GM12878 (cell line): ENCODE measurements around the gene SH2D7. TPM values are rescaled to one million over a fixed set of nuclear protein-coding genes. Genes with fewer than 3 reads are reported as not detected.

Source experiments
- ATAC-seq: fragments of 200-7000 bp; cut with Tn5 transposase; 3 replicates; pipeline ENCODE4 v1.9.1; 2020; ENCODE audit warnings: mild to moderate bottlenecking, moderate library complexity
- BruUV-seq: library from RNA; stranded (reverse); fragments of 400-500 nt; replicated peaks from 2 replicates; lab custom pipeline; 2021; lab: Mats Ljungman, UMichigan
- CTCF ChIA-PET: fragments of 300-600 bp; sonication (Branson Sonifier 250); formaldehyde crosslinking; extraction: SDS; loops from one replicate; lab custom pipeline; 2021; ENCODE audit warnings: inconsistent platforms; lab: Yijun Ruan, JAX
- POLR2A ChIA-PET: fragments of 350-600 bp; formaldehyde crosslinking; extraction: SDS; loops from one replicate; lab custom pipeline; 2021; ENCODE audit warnings: inconsistent platforms; lab: Charles Lee
- RAD21 ChIA-PET: fragments of 300-600 bp; sonication (Branson Sonifier 250); formaldehyde crosslinking; loops from one replicate; lab custom pipeline; 2023; ENCODE audit warnings: antibody characterized with exemption; ENCODE audit not compliant: unreplicated experiment; lab: Charles Lee
- SMC1A ChIA-PET: fragments of 300-600 bp; sonication (Branson Sonifier 250); formaldehyde crosslinking; loops from one replicate; lab custom pipeline; 2023; ENCODE audit not compliant: unreplicated experiment, uncharacterized antibody; lab: Charles Lee
- DNase-seq: peaks from one replicate; pipeline ENCODE4 v3.0.0-alpha.2; 2011; ENCODE audit warnings: low read depth, low spot score
- FAIRE-seq: peaks from 3 replicates; lab custom pipeline; 2011; peaks lifted over from hg19 to GRCh38; lab: Jason Lieb, UNC
- H2AFZ ChIP-seq: 2 replicates; pipeline ENCODE4 v1.6.0; 2011; ENCODE audit warnings: low read depth, low read length, control low read depth; ENCODE audit not compliant: control insufficient read depth
- H3K27ac ChIP-seq: 2 replicates; pipeline ENCODE4 v1.5.1; 2011; ENCODE audit warnings: control low read depth; ENCODE audit not compliant: control insufficient read depth, insufficient read depth
- H3K27me3 ChIP-seq, 2 experiments: replicated peaks in 1 of 2; 2 replicates each; pipeline versions ENCODE4 v1.6.0 to v1.6.1; 2011; ENCODE audit warnings: low read length in 1 of 2; ENCODE audit not compliant: control insufficient read depth in 2 of 2, insufficient read depth in 2 of 2
- H3K36me3 ChIP-seq, 2 experiments: 2 replicates each; pipeline ENCODE4 v1.5.1; 2011; ENCODE audit warnings: low read length in 1 of 2; ENCODE audit not compliant: control insufficient read depth in 2 of 2, insufficient read depth in 2 of 2
- H3K4me1 ChIP-seq: 2 replicates; pipeline ENCODE4 v1.6.1; 2011; ENCODE audit warnings: mild to moderate bottlenecking, low read length, moderate library complexity, mixed read lengths; ENCODE audit not compliant: control insufficient read depth, insufficient read depth
- H3K4me2 ChIP-seq: 2 replicates; pipeline ENCODE4 v1.6.0; 2011; ENCODE audit warnings: control low read depth; ENCODE audit not compliant: control insufficient read depth, insufficient read depth
- H3K4me3 ChIP-seq: fragments of 200-600 bp; sonication (generic); 2 replicates; pipeline ENCODE4 v1.5.1; 2016
- H3K79me2 ChIP-seq: 2 replicates; pipeline ENCODE4 v1.6.0; 2011; ENCODE audit warnings: low read length; ENCODE audit not compliant: control insufficient read depth, insufficient read depth
- H3K9ac ChIP-seq: 2 replicates; pipeline ENCODE4 v1.8.0; 2011; ENCODE audit warnings: low read length, control low read depth, mixed read lengths; ENCODE audit not compliant: control insufficient read depth, insufficient read depth
- H3K9me3 ChIP-seq: replicated peaks from 3 replicates; pipeline ENCODE4 v1.5.1; 2011; ENCODE audit warnings: mild to moderate bottlenecking, low read length; ENCODE audit not compliant: control insufficient read depth, insufficient read depth
- H4K20me1 ChIP-seq: 2 replicates; pipeline ENCODE4 v1.6.0; 2011; ENCODE audit not compliant: control insufficient read depth, insufficient read depth
- ATF7 ChIP-seq: fragments of 450-650 bp; IDR thresholded peaks from 2 replicates; pipeline ENCODE4 v1.6.1; 2016; ENCODE audit warnings: low read depth, mild to moderate bottlenecking
- EED ChIP-seq: sonication (generic); IDR thresholded peaks from 2 replicates; pipeline ENCODE4 v1.6.1; 2016; ENCODE audit warnings: antibody characterized with exemption, low read depth
- IKZF1 ChIP-seq: fragments of 450-650 bp; conservative IDR thresholded peaks from 2 replicates; pipeline ENCODE4 v1.6.1; 2017; ENCODE audit warnings: antibody characterized with exemption, mild to moderate bottlenecking
- SIX5 ChIP-seq: IDR thresholded peaks from 2 replicates; pipeline ENCODE4 v1.6.1; 2011; ENCODE audit warnings: mild to moderate bottlenecking, low read depth, low read length, moderate library complexity; ENCODE audit not compliant: severe bottlenecking
- SMC3 ChIP-seq: IDR thresholded peaks from 2 replicates; pipeline ENCODE4 v1.6.1; 2011; ENCODE audit warnings: low read length, improper control_type of control experiment, borderline replicate concordance
- SPI1 ChIP-seq: IDR thresholded peaks from 2 replicates; pipeline ENCODE4 v1.6.1; 2011; ENCODE audit warnings: low read depth, mild to moderate bottlenecking, low read length, moderate library complexity, borderline replicate concordance; ENCODE audit not compliant: insufficient read depth
- YY1 ChIP-seq: IDR thresholded peaks from 2 replicates; pipeline ENCODE4 v1.6.1; 2011; ENCODE audit warnings: low read depth, mild to moderate bottlenecking, low read length
- WGBS: methylation state at CpG from one replicate; pipeline ENCODE4 v1.1.6; 2016; ENCODE audit warnings: low lambda C conversion rate; ENCODE audit not compliant: insufficient replicate concordance, insufficient coverage; ENCODE audit errors: missing lambda C conversion rate; 5-methylcytosine and 5-hydroxymethylcytosine counted together
- in situ Hi-C: fragments of 300-500 bp; cut with MboI; formaldehyde crosslinking; loops from 9 replicates; pipeline ENCODE4 v1.14.3; 2018; ENCODE audit warnings: mixed read lengths
- intact Hi-C: fragments of 100-400 bp; cut with micrococcal nuclease; formaldehyde crosslinking; loops from one replicate; pipeline ENCODE4 v1.14.2; 2022; ENCODE audit not compliant: unreplicated experiment
- polyA plus RNA-seq, 11 experiments: library from polyadenylated mRNA; depleted of rRNA in 4 of 11; unstranded in 6 of 11; stranded (reverse) in 5 of 11; fragments of >200 nt; fragmentation: Nextera tagmentation in 4 of 11; fragmentation: Illumina TruSeq in 1 of 11; extraction: Ambion mirVana in 4 of 11; extraction: Trizol in 1 of 11; gene quantifications; 1 replicate in 1 of 11; 2 replicates in 10 of 11; pipeline versions ENCODE4 v1.2.1 to v1.2.3, GENCODE V29; 2011 to 2016; ENCODE audit warnings: inconsistent platforms in 2 of 11, missing spikeins in 2 of 11, low read depth in 1 of 11
- total RNA-seq, 4 experiments: library from RNA; depleted of rRNA in 3 of 4; stranded (reverse); fragments of >200 nt in 3 of 4; fragmentation: Illumina TruSeq in 1 of 4; extraction: Trizol in 1 of 4; gene quantifications; 2 replicates each; pipeline versions ENCODE4 v1.2.1 to v1.2.3, GENCODE V29; 2013 to 2021
- TF ChIP-seq, protein P1 (sequence below): fragments of 450-650 bp; IDR thresholded peaks from 2 replicates; pipeline ENCODE4 v1.6.1; 2017; ENCODE audit warnings: antibody characterized with exemption, mild to moderate bottlenecking, moderate library complexity
- TF ChIP-seq, protein P2 (sequence below), 3 experiments: IDR thresholded peaks in 2 of 3; conservative IDR thresholded peaks in 1 of 3; 2 replicates each; pipeline ENCODE4 v1.5.1; 2011; ENCODE audit warnings: low read depth in 3 of 3, low read length in 3 of 3, mild to moderate bottlenecking in 3 of 3, control low read depth in 2 of 3, moderate library complexity in 2 of 3, inconsistent platforms in 1 of 3, mixed read lengths in 1 of 3; ENCODE audit not compliant: control insufficient read depth in 2 of 3, insufficient read depth in 1 of 3; ENCODE audit errors: extremely low read depth in 1 of 3
- TF ChIP-seq, protein P3 (sequence below): IDR thresholded peaks from 2 replicates; pipeline ENCODE4 v1.6.1; 2012; ENCODE audit warnings: low read depth, low read length, improper control_type of control experiment
- TF ChIP-seq, protein P4 (sequence below): fragments of 450-650 bp; IDR thresholded peaks from 2 replicates; pipeline ENCODE4 v1.6.1; 2016; ENCODE audit warnings: mild to moderate bottlenecking
- TF ChIP-seq, protein P5 (sequence below): fragments of 450-650 bp; IDR thresholded peaks from 2 replicates; pipeline ENCODE4 v1.6.1; 2017; ENCODE audit warnings: low read depth, mild to moderate bottlenecking, moderate library complexity

SH2D7 gene
- total and polyA plus RNA-seq, 10 of the 15 experiments (the other 5 are each of a cell fraction or from before 2014, with no cell fraction given): 0.04 to 0.06 TPM; not detected in 8

DNA sequence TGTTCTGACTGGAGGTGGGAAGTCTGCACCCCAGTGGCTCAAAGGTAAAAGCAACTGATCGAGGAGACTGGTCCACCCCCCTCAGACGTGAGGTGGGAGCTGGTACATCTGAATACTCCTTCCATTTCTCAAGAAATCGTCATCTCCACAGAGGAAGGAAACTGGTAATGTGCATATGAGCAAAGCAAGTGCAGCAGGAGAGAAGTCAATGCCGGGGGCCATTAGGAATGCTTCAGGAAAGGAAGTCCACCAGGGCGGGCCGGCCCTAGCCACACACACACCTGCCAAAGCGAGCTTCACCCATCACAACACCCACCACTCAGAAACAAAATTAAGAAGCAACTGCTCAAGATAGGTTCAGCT, 23.3 kb upstream of the SH2D7 start:
- H3K27me3 ChIP-seq: no peaks in the 10 kb centered on the region
- intact Hi-C loops: loop anchor here (2.0 to 5.0 kb wide), 5 partner anchors 34 to 102 kb away; no protein-coding TSS in a partner anchor
- ATAC-seq (peak; percentile 25), FAIRE-seq (no peak), DNase-seq (no peak)
- peak overlapping the region; percentile 89 for H3K27ac ChIP-seq
- RAD21 ChIA-PET: interaction anchor here (0.6 to 9.2 kb wide), 17 partner anchors 11 to 422 kb away, joined by 3 to 170 read pairs (median 8); no protein-coding TSS in a partner anchor
- 0 out of 4 replicates have a peak, but pooled peaks cover 0 to 3% of the 10 kb centered on the region in 2 experiments for H3K36me3 ChIP-seq
- peak overlapping the region; percentile 50 for H3K4me3 ChIP-seq
- SMC1A ChIA-PET: interaction anchor here (1.1 to 12.0 kb wide), 12 partner anchors 9 to 101 kb away, joined by 3 to 305 read pairs (median 10); partner anchors contain the start of gene TBC1D2B
- H3K4me2 ChIP-seq: peak overlapping the region; percentile 93
- peak overlapping the region; percentile 56 for H3K9ac ChIP-seq
- peaks cover 82% of the 10 kb centered on the region for H3K79me2 ChIP-seq
- POLR2A ChIA-PET: interaction anchor here (1.2 to 6.8 kb wide), 8 partner anchors 9 to 80 kb away, joined by 3 to 79 read pairs (median 4); partner anchors contain the start of gene IDH3A
- no TSS peak for BruUV-seq
- no peak overlapping the region for H2AFZ ChIP-seq
- peaks cover 54% of the 10 kb centered on the region for H3K4me1 ChIP-seq
- no peaks in the 10 kb centered on the region for H4K20me1 ChIP-seq
- CTCF ChIA-PET: interaction anchor here (0.7 to 13.4 kb wide), 17 partner anchors 10 to 127 kb away, joined by 3 to 191 read pairs (median 12); no protein-coding TSS in a partner anchor
- no peaks in the 10 kb centered on the region for H3K9me3 ChIP-seq
- in situ Hi-C loops: no loop called here
- WGBS: 3% methylated on average over 7 of the region's 7 CpGs
- TF ChIP-seq SPI1 (no peak), IKZF1 (no peak), YY1 (no peak), EED (0 out of 2 replicates have a peak, but pooled peaks have one; percentile 20), ATF7 (0 out of 2 replicates have a peak, but pooled peaks have one; percentile 25), SIX5 (no peak), SMC3 (peak; percentile 14; the same call in 1 of the 2 replicates)
- TF ChIP-seq, protein P1, sequence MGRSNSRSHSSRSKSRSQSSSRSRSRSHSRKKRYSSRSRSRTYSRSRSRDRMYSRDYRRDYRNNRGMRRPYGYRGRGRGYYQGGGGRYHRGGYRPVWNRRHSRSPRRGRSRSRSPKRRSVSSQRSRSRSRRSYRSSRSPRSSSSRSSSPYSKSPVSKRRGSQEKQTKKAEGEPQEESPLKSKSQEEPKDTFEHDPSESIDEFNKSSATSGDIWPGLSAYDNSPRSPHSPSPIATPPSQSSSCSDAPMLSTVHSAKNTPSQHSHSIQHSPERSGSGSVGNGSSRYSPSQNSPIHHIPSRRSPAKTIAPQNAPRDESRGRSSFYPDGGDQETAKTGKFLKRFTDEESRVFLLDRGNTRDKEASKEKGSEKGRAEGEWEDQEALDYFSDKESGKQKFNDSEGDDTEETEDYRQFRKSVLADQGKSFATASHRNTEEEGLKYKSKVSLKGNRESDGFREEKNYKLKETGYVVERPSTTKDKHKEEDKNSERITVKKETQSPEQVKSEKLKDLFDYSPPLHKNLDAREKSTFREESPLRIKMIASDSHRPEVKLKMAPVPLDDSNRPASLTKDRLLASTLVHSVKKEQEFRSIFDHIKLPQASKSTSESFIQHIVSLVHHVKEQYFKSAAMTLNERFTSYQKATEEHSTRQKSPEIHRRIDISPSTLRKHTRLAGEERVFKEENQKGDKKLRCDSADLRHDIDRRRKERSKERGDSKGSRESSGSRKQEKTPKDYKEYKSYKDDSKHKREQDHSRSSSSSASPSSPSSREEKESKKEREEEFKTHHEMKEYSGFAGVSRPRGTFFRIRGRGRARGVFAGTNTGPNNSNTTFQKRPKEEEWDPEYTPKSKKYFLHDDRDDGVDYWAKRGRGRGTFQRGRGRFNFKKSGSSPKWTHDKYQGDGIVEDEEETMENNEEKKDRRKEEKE: no peak
- TF ChIP-seq, protein P2, sequence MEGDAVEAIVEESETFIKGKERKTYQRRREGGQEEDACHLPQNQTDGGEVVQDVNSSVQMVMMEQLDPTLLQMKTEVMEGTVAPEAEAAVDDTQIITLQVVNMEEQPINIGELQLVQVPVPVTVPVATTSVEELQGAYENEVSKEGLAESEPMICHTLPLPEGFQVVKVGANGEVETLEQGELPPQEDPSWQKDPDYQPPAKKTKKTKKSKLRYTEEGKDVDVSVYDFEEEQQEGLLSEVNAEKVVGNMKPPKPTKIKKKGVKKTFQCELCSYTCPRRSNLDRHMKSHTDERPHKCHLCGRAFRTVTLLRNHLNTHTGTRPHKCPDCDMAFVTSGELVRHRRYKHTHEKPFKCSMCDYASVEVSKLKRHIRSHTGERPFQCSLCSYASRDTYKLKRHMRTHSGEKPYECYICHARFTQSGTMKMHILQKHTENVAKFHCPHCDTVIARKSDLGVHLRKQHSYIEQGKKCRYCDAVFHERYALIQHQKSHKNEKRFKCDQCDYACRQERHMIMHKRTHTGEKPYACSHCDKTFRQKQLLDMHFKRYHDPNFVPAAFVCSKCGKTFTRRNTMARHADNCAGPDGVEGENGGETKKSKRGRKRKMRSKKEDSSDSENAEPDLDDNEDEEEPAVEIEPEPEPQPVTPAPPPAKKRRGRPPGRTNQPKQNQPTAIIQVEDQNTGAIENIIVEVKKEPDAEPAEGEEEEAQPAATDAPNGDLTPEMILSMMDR (IDR thresholded peaks at IDR 0.05 in 2 of 3, conservative IDR thresholded peaks at IDR 0.05 in 1 of 3; ENCODE audit: control insufficient read depth in 2 of 3, extremely low read depth in 1 of 3, insufficient read depth in 1 of 3, low read depth in 3 of 3, low read length in 3 of 3): peak in 2 of 3 experiments; percentile 4 to 16; a peak in 1 of 6 replicates
- TF ChIP-seq, protein P3, sequence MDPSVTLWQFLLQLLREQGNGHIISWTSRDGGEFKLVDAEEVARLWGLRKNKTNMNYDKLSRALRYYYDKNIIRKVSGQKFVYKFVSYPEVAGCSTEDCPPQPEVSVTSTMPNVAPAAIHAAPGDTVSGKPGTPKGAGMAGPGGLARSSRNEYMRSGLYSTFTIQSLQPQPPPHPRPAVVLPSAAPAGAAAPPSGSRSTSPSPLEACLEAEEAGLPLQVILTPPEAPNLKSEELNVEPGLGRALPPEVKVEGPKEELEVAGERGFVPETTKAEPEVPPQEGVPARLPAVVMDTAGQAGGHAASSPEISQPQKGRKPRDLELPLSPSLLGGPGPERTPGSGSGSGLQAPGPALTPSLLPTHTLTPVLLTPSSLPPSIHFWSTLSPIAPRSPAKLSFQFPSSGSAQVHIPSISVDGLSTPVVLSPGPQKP: no peak
- TF ChIP-seq, protein P4, sequence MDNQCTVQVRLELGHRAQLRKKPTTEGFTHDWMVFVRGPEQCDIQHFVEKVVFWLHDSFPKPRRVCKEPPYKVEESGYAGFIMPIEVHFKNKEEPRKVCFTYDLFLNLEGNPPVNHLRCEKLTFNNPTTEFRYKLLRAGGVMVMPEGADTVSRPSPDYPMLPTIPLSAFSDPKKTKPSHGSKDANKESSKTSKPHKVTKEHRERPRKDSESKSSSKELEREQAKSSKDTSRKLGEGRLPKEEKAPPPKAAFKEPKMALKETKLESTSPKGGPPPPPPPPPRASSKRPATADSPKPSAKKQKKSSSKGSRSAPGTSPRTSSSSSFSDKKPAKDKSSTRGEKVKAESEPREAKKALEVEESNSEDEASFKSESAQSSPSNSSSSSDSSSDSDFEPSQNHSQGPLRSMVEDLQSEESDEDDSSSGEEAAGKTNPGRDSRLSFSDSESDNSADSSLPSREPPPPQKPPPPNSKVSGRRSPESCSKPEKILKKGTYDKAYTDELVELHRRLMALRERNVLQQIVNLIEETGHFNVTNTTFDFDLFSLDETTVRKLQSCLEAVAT: 0 out of 2 replicates have a peak, but pooled peaks have one; percentile 0
- TF ChIP-seq, protein P5, sequence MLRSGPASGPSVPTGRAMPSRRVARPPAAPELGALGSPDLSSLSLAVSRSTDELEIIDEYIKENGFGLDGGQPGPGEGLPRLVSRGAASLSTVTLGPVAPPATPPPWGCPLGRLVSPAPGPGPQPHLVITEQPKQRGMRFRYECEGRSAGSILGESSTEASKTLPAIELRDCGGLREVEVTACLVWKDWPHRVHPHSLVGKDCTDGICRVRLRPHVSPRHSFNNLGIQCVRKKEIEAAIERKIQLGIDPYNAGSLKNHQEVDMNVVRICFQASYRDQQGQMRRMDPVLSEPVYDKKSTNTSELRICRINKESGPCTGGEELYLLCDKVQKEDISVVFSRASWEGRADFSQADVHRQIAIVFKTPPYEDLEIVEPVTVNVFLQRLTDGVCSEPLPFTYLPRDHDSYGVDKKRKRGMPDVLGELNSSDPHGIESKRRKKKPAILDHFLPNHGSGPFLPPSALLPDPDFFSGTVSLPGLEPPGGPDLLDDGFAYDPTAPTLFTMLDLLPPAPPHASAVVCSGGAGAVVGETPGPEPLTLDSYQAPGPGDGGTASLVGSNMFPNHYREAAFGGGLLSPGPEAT: peak; percentile 7; the same call in 1 of the 2 replicates
